GM12874 (cell line): ENCODE results near the gene PTGFRN.

Source experiments
- CTCF ChIP-seq: IDR thresholded peaks from 2 replicates; pipeline ENCODE4 v1.5.1; 2011; ENCODE audit warnings: low read depth, mild to moderate bottlenecking, control low read depth, low read length, moderate library complexity; ENCODE audit not compliant: insufficient read depth

The PTGFRN gene

GRCh38 chr1:116915086-116915661 is 5.5 kb downstream of the PTGFRN start:
- TF ChIP-seq CTCF = no peak

DNA sequence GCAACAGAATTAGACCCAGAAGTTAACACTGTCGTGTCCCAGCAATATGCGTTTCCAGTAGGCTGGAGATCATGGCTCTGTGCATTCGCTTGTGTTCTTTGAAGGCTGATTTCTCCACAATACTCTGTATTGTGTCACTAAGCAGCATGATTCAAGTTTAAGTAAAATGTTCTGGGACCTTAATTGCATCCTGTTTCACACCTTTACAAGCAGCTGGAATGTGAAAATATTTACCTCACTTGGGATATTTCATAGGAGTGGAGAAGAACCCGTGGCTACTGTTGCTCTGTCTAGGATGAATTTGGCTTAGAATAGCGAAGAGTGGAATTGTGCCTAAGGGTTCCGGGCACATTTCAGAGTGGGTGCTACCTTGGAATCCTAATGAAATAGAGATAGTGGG is 6.3 kb downstream of the PTGFRN start:
- TF ChIP-seq CTCF = no peak

DNA sequence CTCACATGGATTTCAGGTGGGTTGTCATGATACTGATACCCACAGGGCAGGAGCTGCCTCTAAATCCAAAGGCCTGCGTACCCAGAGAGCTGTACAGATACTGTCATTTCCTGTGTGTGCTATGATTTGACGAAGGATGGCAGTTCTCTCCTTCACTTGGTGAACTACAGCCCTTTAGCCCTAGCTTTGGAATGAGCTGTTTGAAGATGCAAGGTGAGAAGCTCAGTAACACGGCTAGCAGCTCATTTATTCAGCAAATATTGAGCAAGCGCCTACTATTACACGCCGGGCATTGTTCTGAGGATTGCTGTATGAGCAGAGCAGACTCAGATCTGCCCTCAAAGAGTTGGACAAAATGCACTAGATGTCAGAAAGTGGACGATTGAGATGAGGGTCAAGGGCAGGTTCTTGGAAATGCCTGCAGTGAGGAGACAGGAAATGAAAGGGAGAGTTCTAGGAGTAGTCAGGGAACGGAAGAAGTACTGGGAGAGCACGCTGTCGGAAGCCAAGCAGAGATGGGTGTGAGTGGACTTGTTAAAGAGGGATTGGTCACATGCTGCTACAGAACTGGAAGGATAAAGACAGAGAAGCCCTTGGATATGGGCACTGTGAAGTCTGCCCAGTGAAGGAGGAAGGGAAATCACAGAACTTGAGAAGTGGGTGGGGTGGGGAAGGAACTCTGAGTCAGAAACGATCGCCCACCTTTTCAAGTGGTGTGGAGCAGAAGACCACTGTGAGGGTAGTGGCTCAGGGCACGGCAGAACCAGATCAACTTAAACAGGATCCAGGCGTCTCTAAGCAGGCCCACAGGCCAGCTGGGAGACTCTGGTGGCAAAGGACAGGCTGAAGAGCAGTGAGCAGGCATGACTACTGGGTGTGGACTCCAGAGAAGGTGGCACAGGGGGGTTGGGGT is 7.1 kb downstream of the PTGFRN start:
- TF ChIP-seq CTCF = no peak

- no peak for TF ChIP-seq CTCF
These were observed 9.1 kb downstream of the PTGFRN start for GRCh38 chr1:116918714-116919357.

DNA sequence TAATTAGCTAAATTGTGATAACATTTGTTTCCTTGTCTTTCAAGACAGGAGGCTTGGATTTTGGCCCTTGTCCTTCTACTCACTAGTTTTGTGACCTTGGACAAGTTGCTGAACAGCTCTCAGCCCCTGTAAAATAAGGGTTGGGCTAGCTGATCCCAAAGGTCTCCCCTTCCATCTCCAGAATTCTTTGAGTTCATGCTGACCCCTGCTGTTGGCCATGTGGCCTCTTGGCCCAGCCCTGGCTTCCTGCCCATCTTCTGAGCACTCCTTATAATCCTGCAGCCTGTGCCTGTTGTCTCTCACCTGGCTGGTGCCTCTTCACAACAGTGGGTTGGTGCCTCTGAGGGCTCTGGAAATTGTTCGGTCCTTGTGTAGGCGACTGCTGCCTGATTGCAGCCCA is 10.1 kb downstream of the PTGFRN start:
- TF ChIP-seq CTCF = no peak

DNA sequence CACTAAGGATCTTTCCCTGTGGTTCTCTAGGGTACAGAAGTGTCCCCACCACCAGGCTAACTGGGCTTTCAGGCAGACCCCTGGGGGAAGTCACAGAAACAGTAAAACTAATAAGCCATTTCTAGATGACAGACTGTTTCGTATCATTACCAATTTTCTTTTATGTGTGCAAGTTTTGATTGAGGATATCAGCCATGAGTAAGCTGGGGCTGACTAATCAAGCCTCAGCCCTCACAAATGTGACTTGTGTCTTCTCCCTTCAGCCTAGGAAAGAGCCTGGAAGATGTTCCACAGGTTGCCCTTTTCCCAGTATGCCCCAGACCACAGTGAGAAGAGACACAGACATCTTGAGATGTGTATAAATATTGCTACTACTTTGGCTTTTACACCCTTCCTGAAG is 10.5 kb downstream of the PTGFRN start:
- no peak for TF ChIP-seq CTCF

DNA sequence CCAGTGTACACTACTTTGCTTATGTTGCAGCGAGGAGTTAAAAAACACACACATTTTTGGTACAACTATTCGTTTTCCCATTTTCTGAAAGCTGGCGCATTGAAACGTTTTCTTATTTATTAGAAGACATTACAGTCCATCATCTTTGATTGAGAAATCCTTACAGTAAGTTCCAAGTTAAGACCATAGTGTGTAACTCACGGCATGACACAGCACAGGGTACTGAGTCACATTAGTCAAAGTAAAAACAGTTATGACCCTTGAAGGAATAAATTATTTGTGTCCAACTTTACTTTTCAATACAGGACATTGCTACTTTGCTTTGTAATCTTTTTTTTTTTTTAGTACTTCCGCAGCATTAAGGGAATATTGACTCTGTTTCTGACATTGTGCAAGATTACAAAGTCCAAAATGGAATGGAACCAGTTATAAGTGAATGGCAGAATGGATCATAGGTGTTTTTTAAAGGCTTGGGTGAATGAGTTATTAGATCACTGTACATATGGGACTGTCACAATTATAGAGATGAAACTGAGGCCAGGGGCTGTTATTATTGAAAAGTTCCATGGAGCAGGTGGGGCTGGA is 11.7 kb downstream of the PTGFRN start:
- no peak for TF ChIP-seq CTCF
